ENCODE results near the gene HTR4. TPM values are rescaled to one million over a fixed set of nuclear protein-coding genes. Genes with fewer than 3 reads are reported as not detected.

The HTR4 gene
- total RNA-seq, 1 experiment from 2014 or later: not detected

DNA sequence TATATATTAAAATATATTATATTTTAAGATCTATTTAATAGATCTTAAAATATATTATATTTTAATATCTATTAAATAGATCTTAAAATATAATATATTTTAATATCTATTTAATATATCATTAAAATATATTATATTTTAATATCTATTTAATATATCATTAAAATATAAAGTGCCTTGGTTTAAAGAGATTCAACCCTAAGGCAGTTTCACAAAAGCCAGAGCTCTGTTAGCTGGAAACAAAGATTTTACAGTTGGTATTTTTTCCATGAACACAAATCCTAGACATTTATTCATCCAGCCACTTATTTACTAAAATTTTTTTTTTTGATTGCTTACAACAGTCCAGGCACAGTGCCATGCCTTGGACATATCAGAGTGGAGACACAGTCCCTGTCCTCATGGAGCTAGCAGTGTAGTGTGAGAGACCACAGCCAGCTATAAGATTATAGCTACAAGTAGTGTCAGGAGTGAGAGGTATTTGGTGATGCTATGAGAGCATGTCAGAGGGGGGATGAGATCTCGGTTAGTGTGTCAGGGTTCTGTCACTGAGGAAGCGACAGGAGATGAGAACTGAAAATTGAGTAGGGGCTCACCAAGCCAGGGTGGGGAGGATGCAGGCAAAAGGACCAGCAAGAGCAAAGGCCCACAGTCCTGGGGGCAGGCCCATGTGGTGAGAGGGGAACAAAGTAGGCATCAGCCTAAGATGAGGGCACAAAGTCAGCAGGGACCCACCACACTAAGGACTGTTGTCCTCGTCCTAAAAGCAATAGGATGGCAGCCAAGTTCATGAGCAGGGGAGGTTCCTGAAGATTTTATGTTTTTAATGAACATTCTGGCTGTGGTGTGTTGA is 196.1 kb downstream of the HTR4 start:
- Histone ChIP-seq H3K27me3 (replicated peaks) (no peaks in the 10 kb centered on the region; the same call in 1 of the 2 replicates), H3K9me3 (replicated peaks) (no peaks in the 10 kb centered on the region), H3K4me3 (no peak overlapping the region), H3K27ac (no peak overlapping the region), H3K4me1 (replicated peaks) (no peaks in the 10 kb centered on the region), H3K36me3 (no peaks in the 10 kb centered on the region)
- no peak for DNase-seq (ENCODE audit: low read depth in 1 of 2, low spot score in 2 of 2)

DNA sequence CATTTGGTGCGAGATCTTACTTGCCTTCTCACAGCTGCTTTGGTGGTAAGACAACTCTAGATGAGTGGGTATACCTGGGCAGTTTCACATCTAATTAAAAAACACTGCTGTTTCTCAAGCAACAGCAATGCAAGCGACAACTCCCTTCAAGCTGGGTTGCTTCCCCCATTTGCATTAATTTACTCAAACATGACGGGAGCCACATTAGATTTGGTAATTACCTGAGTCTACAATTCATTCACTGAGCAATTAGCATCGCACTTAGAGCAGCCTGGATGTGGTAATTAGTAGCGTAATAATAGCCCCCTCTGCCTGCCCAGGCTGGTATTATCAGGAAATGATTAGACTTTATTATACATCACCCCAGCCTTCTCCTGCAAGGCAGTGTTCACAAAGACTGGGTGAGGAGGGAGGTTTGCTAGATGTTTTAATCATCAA is 197.1 kb downstream of the HTR4 start:
- H3K36me3 ChIP-seq: no peaks in the 10 kb centered on the region
- H3K4me3 ChIP-seq: no peak overlapping the region
- no peak overlapping the region for H3K27ac ChIP-seq
- no peak for DNase-seq (ENCODE audit: low read depth in 1 of 2, low spot score in 2 of 2)
- no peaks in the 10 kb centered on the region for H3K4me1 ChIP-seq (replicated peaks)
- no peaks in the 10 kb centered on the region; the same call in 1 of the 2 replicates for H3K27me3 ChIP-seq (replicated peaks)
- no peaks in the 10 kb centered on the region for H3K9me3 ChIP-seq (replicated peaks)

DNA sequence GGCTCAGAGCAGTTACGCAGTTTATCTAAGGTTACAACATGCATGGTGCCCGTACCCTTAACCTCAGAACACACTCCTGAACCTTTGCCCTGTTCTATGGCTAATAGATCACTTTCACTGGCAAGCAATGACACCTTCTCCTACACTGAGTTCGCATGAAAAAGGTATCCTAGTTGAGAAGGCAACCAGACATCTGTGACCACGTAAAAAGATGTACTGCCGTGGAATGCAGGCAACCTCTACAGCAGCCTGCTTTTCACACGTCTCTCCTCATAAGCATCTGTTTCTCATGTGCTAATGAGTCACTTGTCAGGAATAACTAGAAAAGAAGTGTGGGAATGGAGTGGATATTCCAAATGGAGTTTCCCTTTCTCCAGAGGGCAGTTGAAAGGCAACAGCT is 199.1 kb downstream of the HTR4 start:
- Histone ChIP-seq H3K4me3 (no peak overlapping the region), H3K9me3 (replicated peaks) (no peaks in the 10 kb centered on the region; the same call in 1 of the 2 replicates)

DNA sequence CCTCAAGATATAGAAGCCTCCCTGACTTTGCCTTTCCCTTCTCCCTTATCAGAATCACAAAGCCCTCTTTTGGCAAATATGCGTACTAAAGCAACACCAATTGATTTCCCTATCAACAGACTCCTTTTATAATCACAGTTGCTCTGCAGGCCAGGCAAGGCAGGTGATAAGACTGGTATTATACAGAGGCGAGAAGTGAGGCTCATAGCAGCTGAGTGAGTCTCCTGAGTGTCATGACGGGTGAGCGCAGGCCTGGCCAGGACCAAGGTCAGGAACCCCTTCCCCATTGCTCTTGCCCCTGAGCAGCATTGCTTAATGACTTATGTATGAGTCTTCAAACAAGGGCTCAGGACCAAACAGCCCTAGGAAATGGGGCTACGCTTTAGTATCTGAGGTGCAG is 199.8 kb downstream of the HTR4 start:
- Histone ChIP-seq H3K9me3 (replicated peaks) (no peaks in the 10 kb centered on the region; the same call in 1 of the 2 replicates), H3K4me1 (replicated peaks) (no peaks in the 10 kb centered on the region), H3K27me3 (replicated peaks) (no peaks in the 10 kb centered on the region; the same call in 1 of the 2 replicates), H3K27ac (no peak overlapping the region), H3K36me3 (no peaks in the 10 kb centered on the region), H3K4me3 (no peak overlapping the region)
- DNase-seq (ENCODE audit: low read depth in 1 of 2, low spot score in 2 of 2): no peak

More for the DNA sequence above, 199.1 kb downstream of the HTR4 start:
- Histone ChIP-seq H3K27me3 (replicated peaks) (no peaks in the 10 kb centered on the region; the same call in 1 of the 2 replicates), H3K4me1 (replicated peaks) (no peaks in the 10 kb centered on the region), H3K36me3 (no peaks in the 10 kb centered on the region), H3K27ac (no peak overlapping the region)
- no peak for DNase-seq (ENCODE audit: low read depth in 1 of 2, low spot score in 2 of 2)

DNA sequence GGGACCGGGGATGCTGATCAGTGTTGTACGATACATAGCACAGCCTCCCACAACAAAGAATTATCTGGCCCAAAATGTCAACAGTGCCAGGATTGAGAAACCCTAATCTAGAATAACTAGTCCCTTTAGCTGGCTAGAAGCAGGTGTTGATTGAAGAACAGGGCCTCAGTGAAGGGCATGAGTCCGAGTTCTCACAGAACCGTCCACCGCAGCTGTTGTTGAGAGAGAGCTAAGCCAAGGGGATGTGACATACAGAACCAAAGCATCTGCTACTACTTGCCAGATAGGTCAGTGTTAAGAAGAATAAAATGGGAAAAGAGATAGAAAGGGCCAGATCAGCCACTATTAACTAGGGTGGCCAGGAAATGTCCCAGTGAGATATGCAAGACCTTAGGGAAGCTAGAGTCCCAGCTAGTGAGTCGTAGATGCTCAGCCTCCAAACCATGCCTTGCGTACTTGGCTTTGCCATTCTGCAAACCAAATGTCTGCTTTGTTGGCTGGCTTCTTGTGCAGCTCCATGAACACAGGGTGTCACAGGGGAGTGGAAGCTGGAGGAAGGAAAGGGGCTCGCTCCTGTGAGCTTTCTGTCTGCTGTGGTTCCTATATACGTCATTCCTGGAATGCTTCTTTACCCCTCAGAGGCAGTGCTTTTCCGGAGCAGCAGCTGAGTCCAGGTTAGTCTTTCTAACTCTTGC is 201.7 kb downstream of the HTR4 start:
- DNase-seq (ENCODE audit: low read depth in 1 of 2, low spot score in 2 of 2): no peak
- Histone ChIP-seq H3K4me3 (no peak overlapping the region), H3K27me3 (replicated peaks) (peaks cover 3% of the 10 kb centered on the region; the same call in 1 of the 2 replicates), H3K36me3 (no peaks in the 10 kb centered on the region), H3K4me1 (replicated peaks) (no peaks in the 10 kb centered on the region), H3K9me3 (replicated peaks) (no peaks in the 10 kb centered on the region; the same call in 1 of the 2 replicates), H3K27ac (no peak overlapping the region)

DNA sequence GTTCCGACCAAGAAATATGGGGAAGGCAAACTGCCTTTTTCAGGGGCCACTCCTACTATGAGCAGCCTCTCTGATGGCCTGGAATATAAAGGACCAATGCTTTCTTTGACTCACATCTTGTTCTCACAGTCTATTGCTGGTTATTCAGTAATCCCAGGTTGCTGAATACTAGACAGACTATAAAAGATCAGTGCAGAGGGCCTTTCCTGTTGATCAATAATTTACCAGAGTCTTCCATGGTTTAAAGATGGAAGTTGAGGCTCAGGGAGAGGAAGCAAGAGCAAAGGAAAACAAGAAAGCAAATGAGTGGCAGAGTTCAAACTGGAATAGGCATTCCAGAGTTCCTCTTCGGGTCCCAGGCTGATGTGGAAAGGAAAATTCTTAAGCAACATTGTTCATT is 207.7 kb downstream of the HTR4 start:
- Histone ChIP-seq H3K4me3 (no peak overlapping the region), H3K36me3 (peaks cover 17% of the 10 kb centered on the region), H3K4me1 (replicated peaks) (no peaks in the 10 kb centered on the region), H3K9me3 (replicated peaks) (no peaks in the 10 kb centered on the region; the same call in 1 of the 2 replicates), H3K27me3 (replicated peaks) (0 out of 2 replicates have a peak, but pooled peaks cover 3% of the 10 kb centered on the region), H3K27ac (no peak overlapping the region)
- DNase-seq (ENCODE audit: low read depth in 1 of 2, low spot score in 2 of 2): no peak

DNA sequence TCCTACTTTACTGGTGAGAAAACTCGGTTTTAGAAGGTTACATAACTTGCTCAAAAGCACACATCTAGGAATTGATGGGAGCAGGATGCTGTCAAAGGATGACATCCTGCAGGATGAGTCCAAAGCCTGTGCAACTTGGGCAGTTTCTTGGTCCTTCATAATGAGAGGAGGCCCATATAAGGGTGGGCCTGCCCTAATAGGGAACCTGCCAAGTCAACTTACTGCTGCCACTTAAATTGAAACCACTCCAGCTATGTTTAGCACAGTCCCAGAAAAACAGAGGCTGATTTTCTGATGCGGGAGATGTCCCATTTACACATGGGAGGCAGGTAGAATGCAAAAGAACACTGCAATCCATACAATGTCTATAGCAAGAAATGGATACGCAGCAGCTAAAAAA is 208.7 kb downstream of the HTR4 start:
- no peak overlapping the region for H3K27ac ChIP-seq
- 0 out of 2 replicates have a peak, but pooled peaks cover 3% of the 10 kb centered on the region for H3K27me3 ChIP-seq (replicated peaks)
- no peak for DNase-seq (ENCODE audit: low read depth in 1 of 2, low spot score in 2 of 2)
- H3K36me3 ChIP-seq: peaks cover 25% of the 10 kb centered on the region
- H3K4me1 ChIP-seq (replicated peaks): no peaks in the 10 kb centered on the region
- no peak overlapping the region for H3K4me3 ChIP-seq
- H3K9me3 ChIP-seq (replicated peaks): no peaks in the 10 kb centered on the region; the same call in 1 of the 2 replicates

DNA sequence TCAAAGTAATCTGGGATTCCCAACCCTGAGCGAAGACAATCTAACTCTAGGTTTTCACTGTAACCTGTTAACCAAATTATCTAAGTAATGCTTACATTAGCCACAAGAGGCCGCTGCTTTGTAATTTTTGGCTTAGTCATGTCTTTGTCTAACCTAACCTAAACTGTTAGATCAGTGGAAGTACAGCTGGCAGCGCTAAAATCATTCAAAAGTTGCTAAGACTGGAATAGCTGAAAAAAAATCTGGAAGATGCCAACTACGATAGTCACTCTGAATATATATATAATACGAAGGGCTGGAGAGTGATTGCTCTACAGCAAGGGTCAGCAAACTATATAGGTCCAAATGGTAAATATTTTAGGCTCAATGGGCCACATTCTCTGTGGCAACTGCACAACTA is 210.3 kb downstream of the HTR4 start:
- Histone ChIP-seq H3K4me1 (replicated peaks) (no peaks in the 10 kb centered on the region), H3K27me3 (replicated peaks) (no peaks in the 10 kb centered on the region), H3K4me3 (no peak overlapping the region), H3K36me3 (peaks cover 41% of the 10 kb centered on the region), H3K27ac (no peak overlapping the region), H3K9me3 (replicated peaks) (no peaks in the 10 kb centered on the region)
- peak; percentile 53 to 58 for DNase-seq (ENCODE audit: low read depth in 1 of 2, low spot score in 2 of 2)

DNA sequence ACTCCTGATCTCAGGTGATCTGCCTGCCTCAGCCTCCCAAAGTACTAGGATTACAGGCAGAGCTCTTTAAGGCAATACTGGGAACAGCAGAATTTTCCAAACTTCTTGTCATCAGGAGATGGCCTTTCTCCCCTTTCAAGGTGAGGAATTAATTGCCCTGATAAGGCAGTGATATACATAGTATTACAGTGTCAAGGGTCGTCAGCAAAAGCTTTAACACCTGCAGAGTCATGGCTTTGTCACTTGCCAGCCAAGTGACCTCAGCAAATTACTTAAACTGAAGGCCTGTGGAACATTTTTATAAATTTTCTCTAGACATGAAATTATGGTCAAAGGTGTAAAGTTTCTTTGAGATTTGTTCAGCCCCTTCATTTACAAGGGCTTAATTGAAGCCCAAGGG is 211.1 kb downstream of the HTR4 start:
- H3K4me1 ChIP-seq (replicated peaks): no peaks in the 10 kb centered on the region
- no peak for DNase-seq (ENCODE audit: low read depth in 1 of 2, low spot score in 2 of 2)
- no peaks in the 10 kb centered on the region for H3K9me3 ChIP-seq (replicated peaks)
- H3K36me3 ChIP-seq: peaks cover 49% of the 10 kb centered on the region
- no peaks in the 10 kb centered on the region for H3K27me3 ChIP-seq (replicated peaks)
- H3K27ac ChIP-seq: no peak overlapping the region
- H3K4me3 ChIP-seq: no peak overlapping the region

DNA sequence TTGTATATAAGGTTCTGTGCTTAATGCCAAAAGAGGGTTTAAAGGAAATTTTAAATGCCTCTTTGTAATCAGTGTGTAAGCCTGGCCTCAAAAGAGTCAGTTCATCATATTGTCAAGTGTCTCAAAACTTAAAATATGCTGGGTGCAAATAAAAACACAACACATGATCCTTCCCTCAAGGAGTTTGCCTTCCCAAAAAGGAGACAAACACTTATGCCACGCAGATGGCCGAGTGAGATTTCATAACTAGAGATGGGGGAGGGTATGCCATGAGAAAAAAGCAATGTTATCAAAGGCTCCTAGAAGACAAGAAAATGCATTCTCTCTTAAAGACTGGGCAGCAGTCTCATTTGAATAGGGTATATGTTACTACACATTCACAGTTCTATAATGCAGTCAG is 215.4 kb downstream of the HTR4 start:
- H3K4me1 ChIP-seq (replicated peaks): no peaks in the 10 kb centered on the region
- no peak overlapping the region for H3K27ac ChIP-seq
- H3K4me3 ChIP-seq: no peak overlapping the region
- H3K9me3 ChIP-seq (replicated peaks): no peaks in the 10 kb centered on the region
- no peak for DNase-seq (ENCODE audit: low read depth in 1 of 2, low spot score in 2 of 2)
- H3K36me3 ChIP-seq: peaks cover 80% of the 10 kb centered on the region
- no peaks in the 10 kb centered on the region for H3K27me3 ChIP-seq (replicated peaks)

DNA sequence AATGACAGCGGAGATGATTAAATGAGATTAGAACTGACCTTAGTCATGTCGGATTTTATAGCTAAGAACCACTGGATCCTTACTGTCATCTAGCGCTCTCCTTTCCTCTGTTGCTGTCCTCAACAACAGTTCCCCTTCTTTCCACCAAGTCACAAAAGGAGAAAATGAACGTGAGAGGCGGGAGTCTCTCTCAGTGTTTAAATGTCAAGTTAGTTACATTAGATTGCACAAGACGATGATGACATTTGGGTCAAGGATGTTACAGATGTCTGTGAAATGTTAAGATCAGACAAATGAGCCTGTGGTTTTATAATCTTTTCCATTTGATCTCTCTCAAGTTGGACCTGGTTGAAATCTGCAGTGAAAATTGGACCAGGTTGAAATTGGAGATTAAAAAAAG is 217.1 kb downstream of the HTR4 start:
- no peak for DNase-seq (ENCODE audit: low read depth in 1 of 2, low spot score in 2 of 2)
- no peaks in the 10 kb centered on the region for H3K27me3 ChIP-seq (replicated peaks)
- H3K9me3 ChIP-seq (replicated peaks): no peaks in the 10 kb centered on the region
- no peak overlapping the region for H3K4me3 ChIP-seq
- H3K27ac ChIP-seq: no peak overlapping the region
- peaks cover 86% of the 10 kb centered on the region for H3K36me3 ChIP-seq
- H3K4me1 ChIP-seq (replicated peaks): no peaks in the 10 kb centered on the region

DNA sequence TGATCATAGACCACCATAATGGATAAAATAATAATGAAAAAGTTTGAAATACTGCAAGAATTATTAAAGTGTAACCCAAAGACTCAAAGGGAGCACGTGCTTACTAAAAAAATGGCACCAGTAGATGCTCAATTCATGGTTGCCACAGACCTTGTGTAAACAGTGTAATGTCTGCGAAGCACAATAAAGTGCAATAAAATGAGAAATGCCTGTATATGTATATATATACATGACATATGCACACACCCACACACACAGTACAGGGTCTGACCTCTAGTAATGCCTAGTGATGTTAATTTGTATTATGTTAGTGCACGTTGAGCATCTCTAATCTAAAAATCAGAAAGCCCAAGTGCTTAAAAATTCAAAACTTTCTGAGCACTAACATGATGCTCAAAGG is 218.3 kb downstream of the HTR4 start:
- H3K27me3 ChIP-seq (replicated peaks): no peaks in the 10 kb centered on the region
- no peak for DNase-seq (ENCODE audit: low read depth in 1 of 2, low spot score in 2 of 2)
- no peaks in the 10 kb centered on the region for H3K9me3 ChIP-seq (replicated peaks)
- H3K36me3 ChIP-seq: peaks cover 83% of the 10 kb centered on the region
- no peak overlapping the region for H3K27ac ChIP-seq
- no peak overlapping the region for H3K4me3 ChIP-seq
- no peaks in the 10 kb centered on the region for H3K4me1 ChIP-seq (replicated peaks)

DNA sequence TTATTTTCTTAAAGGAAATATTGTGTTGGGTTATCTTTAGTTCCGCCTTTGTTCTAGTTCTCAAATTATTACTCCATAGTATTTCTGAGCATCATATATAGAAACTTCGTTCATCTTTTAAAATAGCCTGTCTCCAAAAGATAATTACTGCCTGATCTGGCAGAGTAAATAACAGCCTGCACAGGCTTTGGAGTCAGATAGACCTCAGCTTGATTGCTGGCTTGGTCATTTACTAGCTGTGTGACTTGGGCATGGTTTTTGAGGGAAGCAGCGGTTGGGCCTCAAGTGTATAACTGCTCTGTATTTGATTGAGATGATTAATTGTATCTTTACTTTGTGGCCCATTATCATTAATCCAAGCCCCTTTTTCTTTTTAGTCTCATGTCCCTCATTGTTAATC is 220.5 kb downstream of the HTR4 start:
- peaks cover 68% of the 10 kb centered on the region for H3K36me3 ChIP-seq
- no peaks in the 10 kb centered on the region for H3K27me3 ChIP-seq (replicated peaks)
- no peaks in the 10 kb centered on the region for H3K9me3 ChIP-seq (replicated peaks)
- H3K27ac ChIP-seq: no peak overlapping the region
- DNase-seq (ENCODE audit: low read depth in 1 of 2, low spot score in 2 of 2): no peak
- H3K4me1 ChIP-seq (replicated peaks): no peaks in the 10 kb centered on the region
- no peak overlapping the region for H3K4me3 ChIP-seq
